Left ventricle myocardium inferior (tissue), 1 donor: ENCODE data around the gene PGLYRP4. TPM values are rescaled to one million over a fixed set of nuclear protein-coding genes. Genes with fewer than 3 reads are reported as not detected.

Source experiments
- DNase-seq: peaks from one replicate; pipeline ENCODE4 v3.0.0-alpha.2; 2020
- H3K27ac ChIP-seq: fragments of 200-600 bp; replicated peaks from 2 replicates; pipeline ENCODE4 v1.8.0; 2021
- H3K27me3 ChIP-seq: fragments of 200-600 bp; 2 replicates; pipeline ENCODE4 v1.8.0; 2021; ENCODE audit warnings: low read depth
- H3K36me3 ChIP-seq: fragments of 200-600 bp; 2 replicates; pipeline ENCODE4 v1.8.0; 2021
- H3K4me1 ChIP-seq: fragments of 200-600 bp; 2 replicates; pipeline ENCODE4 v1.8.0; 2021
- H3K4me3 ChIP-seq: fragments of 200-600 bp; 2 replicates; pipeline ENCODE4 v1.8.0; 2021; ENCODE audit warnings: mild to moderate bottlenecking, moderate library complexity
- H3K9me3 ChIP-seq: fragments of 200-600 bp; replicated peaks from 2 replicates; pipeline ENCODE4 v1.8.0; 2021
- intact Hi-C: fragments of 100-400 bp; cut with micrococcal nuclease; formaldehyde crosslinking; loops from one replicate; pipeline ENCODE4 v1.11.0; 2022
- long read RNA-seq: library from polyadenylated mRNA; unstranded; transcript quantifications from one replicate; pipeline ENCODE4 v2.0.0, GENCODE V29; 2021
- total RNA-seq: library from RNA; stranded (reverse); fragmentation: NEBNext Ultra II Directional; extraction: Animal tissue kit (Norgen Biotek cat#: 25700); gene quantifications from one replicate; pipeline ENCODE4 v1.2.1, GENCODE V29; 2021
- TF ChIP-seq, protein P1 (sequence below): fragments of 200-600 bp; IDR thresholded peaks from 2 replicates; pipeline ENCODE4 v1.8.0; 2021; ENCODE audit warnings: antibody characterized with exemption, mild to moderate bottlenecking, borderline replicate concordance
- donor health status: DM: no; HTN: yes; CAD: no; lungs with severe emphysema.

Gene PGLYRP4, protein sequence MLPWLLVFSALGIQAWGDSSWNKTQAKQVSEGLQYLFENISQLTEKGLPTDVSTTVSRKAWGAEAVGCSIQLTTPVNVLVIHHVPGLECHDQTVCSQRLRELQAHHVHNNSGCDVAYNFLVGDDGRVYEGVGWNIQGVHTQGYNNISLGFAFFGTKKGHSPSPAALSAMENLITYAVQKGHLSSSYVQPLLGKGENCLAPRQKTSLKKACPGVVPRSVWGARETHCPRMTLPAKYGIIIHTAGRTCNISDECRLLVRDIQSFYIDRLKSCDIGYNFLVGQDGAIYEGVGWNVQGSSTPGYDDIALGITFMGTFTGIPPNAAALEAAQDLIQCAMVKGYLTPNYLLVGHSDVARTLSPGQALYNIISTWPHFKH
- not detected for total RNA-seq
- long read RNA-seq, result 0 reads

DNA sequence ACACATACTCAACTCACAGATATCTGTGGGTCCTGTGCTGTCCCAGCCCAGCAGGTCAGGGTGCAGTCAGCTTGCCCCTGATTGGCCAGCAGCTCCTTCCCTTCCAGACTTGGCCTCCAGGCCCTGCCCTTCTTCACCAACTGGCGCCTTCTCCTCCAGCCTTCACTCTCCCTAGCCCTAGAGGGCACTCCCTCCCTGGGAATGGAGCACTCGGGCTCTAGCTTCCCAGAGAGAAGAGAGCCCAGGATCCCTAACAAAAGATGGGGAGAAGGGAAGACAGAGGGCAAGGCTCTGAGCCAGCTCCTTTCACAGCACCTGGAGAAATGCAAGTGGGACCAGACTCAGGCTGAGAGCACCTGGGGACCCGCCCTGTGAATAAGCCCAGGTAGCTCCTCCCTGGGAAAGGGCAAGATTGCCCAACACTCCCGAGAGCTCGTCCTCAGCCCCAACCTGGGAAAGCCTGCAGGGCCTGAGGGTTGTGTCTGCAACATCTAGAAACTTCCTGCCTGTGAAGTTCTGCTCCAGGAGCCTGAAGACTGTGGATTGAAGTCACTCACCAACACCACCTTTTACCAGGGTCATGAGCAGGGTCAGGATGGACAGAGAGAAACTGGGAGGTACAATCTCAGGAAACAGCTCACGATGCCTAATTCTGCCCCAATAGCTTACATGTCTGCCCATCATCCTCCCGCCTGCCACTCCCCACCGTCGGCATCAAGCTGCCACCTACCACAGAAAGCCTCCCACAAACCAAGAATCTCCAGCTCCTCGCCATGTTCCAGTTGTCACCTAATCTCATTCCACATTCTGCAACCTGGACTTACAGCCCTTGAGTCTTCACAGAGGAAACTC, at the start of gene PGLYRP4:
PGLYRP4 (minus strand) TSS at position 331 of the 852 bp plus-strand sequence. CDS start 909 bp downstream, outside the sequence.
- Histone ChIP-seq H3K9me3 (no peaks in the 10 kb centered on the region), H3K4me3 (no peak within 1 kb of the TSS), H3K4me1 (no peaks in the 10 kb centered on the region), H3K27me3 (peaks cover 79% of the 10 kb centered on the region), H3K27ac (no peak within 1 kb of the TSS), H3K36me3 (no peaks in the 10 kb centered on the region)
- DNase-seq, result no peak
- intact Hi-C loops, result no loop called here
- TF ChIP-seq, protein P1, sequence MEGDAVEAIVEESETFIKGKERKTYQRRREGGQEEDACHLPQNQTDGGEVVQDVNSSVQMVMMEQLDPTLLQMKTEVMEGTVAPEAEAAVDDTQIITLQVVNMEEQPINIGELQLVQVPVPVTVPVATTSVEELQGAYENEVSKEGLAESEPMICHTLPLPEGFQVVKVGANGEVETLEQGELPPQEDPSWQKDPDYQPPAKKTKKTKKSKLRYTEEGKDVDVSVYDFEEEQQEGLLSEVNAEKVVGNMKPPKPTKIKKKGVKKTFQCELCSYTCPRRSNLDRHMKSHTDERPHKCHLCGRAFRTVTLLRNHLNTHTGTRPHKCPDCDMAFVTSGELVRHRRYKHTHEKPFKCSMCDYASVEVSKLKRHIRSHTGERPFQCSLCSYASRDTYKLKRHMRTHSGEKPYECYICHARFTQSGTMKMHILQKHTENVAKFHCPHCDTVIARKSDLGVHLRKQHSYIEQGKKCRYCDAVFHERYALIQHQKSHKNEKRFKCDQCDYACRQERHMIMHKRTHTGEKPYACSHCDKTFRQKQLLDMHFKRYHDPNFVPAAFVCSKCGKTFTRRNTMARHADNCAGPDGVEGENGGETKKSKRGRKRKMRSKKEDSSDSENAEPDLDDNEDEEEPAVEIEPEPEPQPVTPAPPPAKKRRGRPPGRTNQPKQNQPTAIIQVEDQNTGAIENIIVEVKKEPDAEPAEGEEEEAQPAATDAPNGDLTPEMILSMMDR, result no peak

DNA sequence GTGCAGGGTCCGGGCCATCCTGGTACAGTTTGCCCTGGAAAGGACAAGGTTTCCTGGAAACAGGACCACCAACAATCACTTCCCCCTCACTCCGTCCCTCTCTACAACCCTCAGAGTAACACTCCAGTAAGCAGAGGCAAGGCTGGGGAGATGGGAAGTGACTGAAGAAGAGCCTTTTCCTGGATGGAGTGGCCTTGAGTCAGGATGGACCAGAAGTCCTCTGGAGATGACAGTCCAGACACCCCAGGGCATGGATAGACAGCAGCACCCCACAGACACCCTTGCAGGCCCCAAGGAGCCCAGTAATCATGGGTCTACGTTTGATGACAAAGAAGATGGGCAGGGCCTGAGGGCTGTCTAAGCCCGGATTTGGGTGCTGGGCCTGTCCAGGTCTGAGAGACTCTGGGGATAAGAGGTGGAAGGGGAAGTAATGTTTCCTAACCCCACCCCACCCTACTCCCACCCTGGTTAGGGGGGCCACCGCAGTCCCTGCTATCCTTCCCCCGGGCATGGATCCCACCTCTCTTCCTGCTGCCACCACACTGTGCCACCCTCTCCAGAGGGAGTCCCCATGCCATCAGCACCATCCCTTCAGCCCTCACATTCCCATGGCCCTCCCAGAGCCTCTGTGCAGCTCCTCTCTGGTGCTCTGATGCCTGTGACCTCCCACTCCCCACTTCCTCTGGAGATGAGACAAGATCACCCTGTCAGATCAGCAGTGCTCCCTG, 49.4 kb upstream of the PGLYRP4 start:
- Histone ChIP-seq H3K27me3 (peaks cover 48% of the 10 kb centered on the region), H3K4me1 (peaks cover 4% of the 10 kb centered on the region), H3K27ac (no peak overlapping the region), H3K4me3 (no peak overlapping the region), H3K36me3 (no peaks in the 10 kb centered on the region), H3K9me3 (no peaks in the 10 kb centered on the region)
- DNase-seq, result no peak
- intact Hi-C loops, result no loop called here
- TF ChIP-seq, protein P1, result no peak

DNA sequence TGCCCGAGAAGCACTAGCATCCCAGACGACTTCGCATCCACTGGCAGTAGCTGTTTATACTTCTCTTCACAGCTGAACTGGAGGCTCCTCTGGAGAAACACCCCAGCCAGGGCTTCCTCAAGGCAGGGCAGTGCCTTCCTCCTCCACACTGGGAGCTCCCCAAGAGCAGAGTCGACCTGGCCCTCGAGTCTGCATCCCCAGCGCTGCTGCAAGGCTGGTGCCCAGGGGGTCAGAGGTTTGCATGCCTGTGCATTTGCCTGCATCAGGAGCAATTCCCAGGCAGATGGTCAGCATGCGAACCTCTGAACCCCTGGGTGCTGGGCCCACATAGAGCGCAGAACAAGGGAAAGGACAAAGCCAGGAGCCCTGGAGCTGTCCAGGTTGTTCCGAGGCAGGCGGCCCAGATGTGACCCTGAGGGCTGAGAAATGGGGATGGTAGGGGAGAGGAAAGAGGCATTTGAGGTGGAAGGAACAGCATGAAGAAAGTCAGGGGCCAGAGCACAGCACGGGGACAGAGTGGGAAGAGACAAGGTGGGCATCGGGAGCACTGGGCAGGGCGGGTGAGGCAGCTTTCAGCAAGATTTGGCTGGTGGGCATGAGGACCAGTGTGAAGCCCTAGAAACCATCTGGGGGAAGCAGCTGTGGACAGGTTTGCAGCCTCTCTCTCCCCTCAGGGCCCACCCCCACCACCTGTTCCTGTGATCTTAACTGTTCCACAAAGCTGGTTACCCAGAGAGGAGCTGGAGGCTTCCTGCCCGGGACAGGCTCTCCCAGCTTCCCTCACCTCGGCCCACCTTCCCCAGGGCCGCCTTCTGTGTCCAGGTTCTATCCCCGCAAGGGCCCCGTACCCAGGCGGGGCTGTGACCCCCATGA, 48.6 kb upstream of the PGLYRP4 start:
- DNase-seq, result no peak
- intact Hi-C loops, result no loop called here
- Histone ChIP-seq H3K36me3 (no peaks in the 10 kb centered on the region), H3K4me1 (peaks cover 4% of the 10 kb centered on the region), H3K27ac (no peak overlapping the region), H3K4me3 (no peak overlapping the region), H3K27me3 (peaks cover 48% of the 10 kb centered on the region), H3K9me3 (no peaks in the 10 kb centered on the region)
- TF ChIP-seq, protein P1, result no peak

DNA sequence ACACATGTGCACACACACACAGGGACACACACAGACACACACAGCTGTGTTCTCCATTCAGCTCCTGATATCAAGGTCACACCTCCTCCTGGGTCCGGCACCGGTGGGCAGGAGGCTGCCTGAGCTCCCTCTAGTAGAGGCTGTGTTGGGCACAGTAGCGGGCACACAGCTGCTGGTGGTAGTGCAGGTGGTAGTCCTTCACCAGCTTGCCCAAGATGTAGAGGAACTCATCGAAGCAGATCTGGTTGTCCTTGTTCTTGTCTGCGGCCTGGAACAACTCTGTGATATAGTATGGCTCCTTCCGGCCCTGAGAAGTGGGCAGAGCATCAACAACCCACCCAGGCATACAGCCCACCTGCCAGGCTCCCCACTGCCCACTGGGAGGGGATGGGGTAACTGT, 47.8 kb upstream of the PGLYRP4 start:
- peaks cover 5% of the 10 kb centered on the region for H3K4me1 ChIP-seq
- TF ChIP-seq, protein P1, result no peak
- H3K9me3 ChIP-seq, result no peaks in the 10 kb centered on the region
- intact Hi-C loops, result no loop called here
- no peak overlapping the region for H3K27ac ChIP-seq
- no peaks in the 10 kb centered on the region for H3K36me3 ChIP-seq
- no peak for DNase-seq
- no peak overlapping the region for H3K4me3 ChIP-seq
- peaks cover 48% of the 10 kb centered on the region for H3K27me3 ChIP-seq
